HAP-1 (cell line): ENCODE results near the gene SMAD9.

Experiments used
- DNase-seq, 2 experiments: peaks; one replicate each; pipeline ENCODE4 v3.0.0-alpha.2; 2016 to 2020; ENCODE audit warnings: low spot score in 2 of 2
- H3K27me3 ChIP-seq: fragments of 250-450 bp; sonication (Bioruptor Pico); 2 replicates; pipeline ENCODE4 v1.5.1; 2020; ENCODE audit warnings: low read depth, mild to moderate bottlenecking, moderate library complexity
- H3K36me3 ChIP-seq: fragments of 250-450 bp; sonication (Bioruptor Pico); replicated peaks from 2 replicates; pipeline ENCODE4 v1.5.1; 2020; ENCODE audit warnings: mild to moderate bottlenecking
- H3K4me1 ChIP-seq: fragments of 250-450 bp; sonication (Bioruptor Pico); 2 replicates; pipeline ENCODE4 v1.5.1; 2020; ENCODE audit warnings: mild to moderate bottlenecking
- H3K4me3 ChIP-seq: fragments of 250-450 bp; sonication (Bioruptor Pico); 2 replicates; pipeline ENCODE4 v1.5.1; 2020; ENCODE audit warnings: mild to moderate bottlenecking, moderate library complexity
- H3K9me3 ChIP-seq: fragments of 250-450 bp; sonication (Bioruptor Pico); 2 replicates; pipeline ENCODE4 v1.5.1; 2020; ENCODE audit warnings: mild to moderate bottlenecking, moderate library complexity
- in situ Hi-C: fragments of 300-500 bp; cut with MboI; formaldehyde crosslinking; loops from 3 replicates; pipeline ENCODE4 v1.14.3; 2020; ENCODE audit warnings: low sequenced_read_pairs, inconsistent platforms, mixed read lengths

Gene SMAD9

DNA sequence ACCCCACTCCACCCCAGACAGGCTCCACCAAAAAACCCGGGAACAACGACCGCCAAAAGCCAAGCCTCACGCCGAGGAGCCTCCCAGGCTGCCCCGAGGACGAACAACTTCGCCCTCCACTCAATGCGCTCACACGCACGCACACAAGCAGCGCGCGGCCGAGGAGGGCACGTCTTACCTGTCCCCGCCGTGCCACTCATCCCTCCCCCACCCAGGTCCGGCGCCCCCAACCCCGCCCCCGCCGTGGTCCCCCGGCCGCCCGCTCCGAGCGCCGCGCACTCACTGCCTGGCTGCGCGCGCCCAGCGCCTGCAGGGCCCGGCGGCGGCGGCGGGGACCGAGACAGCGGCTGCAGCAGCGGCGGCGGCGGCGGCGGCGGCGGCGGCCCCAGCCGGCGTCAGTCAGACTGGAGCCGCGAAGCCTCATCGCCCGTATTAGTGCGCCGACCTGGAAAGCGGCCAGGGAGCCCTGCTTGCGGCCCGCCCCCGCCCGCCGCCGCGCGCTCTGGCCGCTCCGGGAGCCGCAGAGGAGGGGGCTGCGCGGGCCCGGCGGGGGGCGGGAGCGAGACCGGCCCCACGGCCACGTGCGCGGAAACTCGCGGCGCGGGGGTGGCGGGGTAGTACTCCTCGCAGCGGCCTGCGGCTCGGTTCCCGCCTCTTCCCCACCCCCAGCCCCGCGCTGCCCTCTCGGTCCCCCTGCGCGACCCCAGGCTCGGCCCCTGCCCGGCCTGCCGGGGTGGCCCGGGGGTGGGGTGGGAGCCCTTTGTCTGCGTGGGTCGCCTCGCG lies at the start of gene SMAD9:
Gene SMAD9 (minus strand): TSS at position 406 of the 783 bp plus-strand sequence. CDS start 40,549 bp downstream, outside the sequence.
- peak; percentile 47 to 85 for DNase-seq
- Histone ChIP-seq H3K36me3 (no peaks in the 10 kb centered on the region), H3K4me3 (peak within 1 kb of the TSS; percentile 51), H3K27me3 (no peaks in the 10 kb centered on the region), H3K4me1 (peaks cover 13% of the 10 kb centered on the region), H3K9me3 (no peaks in the 10 kb centered on the region)
- in situ Hi-C loops: no loop called here

- Histone ChIP-seq H3K27me3 (no peaks in the 10 kb centered on the region), H3K4me1 (no peaks in the 10 kb centered on the region), H3K4me3 (no peak overlapping the region), H3K36me3 (peaks cover 41% of the 10 kb centered on the region), H3K9me3 (no peaks in the 10 kb centered on the region)
- in situ Hi-C loops: no loop called here
- no peak for DNase-seq
Measured at GRCh38 chr13:36966404-36966803, 46.4 kb upstream of the SMAD9 start.

GRCh38 chr13:36965767-36966166 lies 45.7 kb upstream of the SMAD9 start:
- no peak for DNase-seq
- H3K9me3 ChIP-seq: no peaks in the 10 kb centered on the region
- H3K27me3 ChIP-seq: no peaks in the 10 kb centered on the region
- H3K4me3 ChIP-seq: no peak overlapping the region
- no peaks in the 10 kb centered on the region for H3K4me1 ChIP-seq
- H3K36me3 ChIP-seq: peaks cover 36% of the 10 kb centered on the region
- in situ Hi-C loops: no loop called here

DNA sequence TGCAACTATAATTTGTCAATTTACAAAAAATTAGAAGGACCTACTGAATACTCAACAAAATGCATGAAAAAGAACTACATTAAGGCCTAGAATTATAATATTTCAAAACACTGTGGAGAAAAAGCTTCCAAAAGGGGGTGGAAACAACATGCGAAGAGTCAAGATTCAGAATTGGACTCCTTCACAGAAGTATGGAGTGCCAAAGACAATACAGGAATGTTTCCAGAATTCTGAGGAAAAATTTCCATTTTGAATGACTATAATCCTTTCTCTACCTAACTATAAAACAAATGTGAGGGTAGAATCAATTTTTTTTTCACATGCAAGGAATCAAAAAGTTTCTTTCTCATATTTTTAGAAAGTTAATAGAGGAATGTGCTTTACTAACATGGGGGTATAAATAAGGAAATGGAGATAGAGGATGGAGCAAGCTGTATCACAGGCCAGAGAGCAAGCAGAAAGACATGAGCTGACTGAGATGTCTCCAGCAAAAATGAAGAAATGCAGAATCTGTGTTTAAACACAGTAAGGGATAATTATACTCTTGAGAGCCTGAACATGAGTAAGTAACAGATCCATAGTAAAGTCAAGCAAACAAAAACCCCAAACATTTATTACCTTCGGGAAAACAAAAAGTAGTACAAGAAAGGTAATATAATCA lies 39.5 kb upstream of the SMAD9 start:
- Histone ChIP-seq H3K4me3 (no peak overlapping the region), H3K9me3 (no peaks in the 10 kb centered on the region), H3K36me3 (peaks cover 22% of the 10 kb centered on the region), H3K27me3 (no peaks in the 10 kb centered on the region), H3K4me1 (no peaks in the 10 kb centered on the region)
- in situ Hi-C loops: no loop called here
- DNase-seq: no peak

DNA sequence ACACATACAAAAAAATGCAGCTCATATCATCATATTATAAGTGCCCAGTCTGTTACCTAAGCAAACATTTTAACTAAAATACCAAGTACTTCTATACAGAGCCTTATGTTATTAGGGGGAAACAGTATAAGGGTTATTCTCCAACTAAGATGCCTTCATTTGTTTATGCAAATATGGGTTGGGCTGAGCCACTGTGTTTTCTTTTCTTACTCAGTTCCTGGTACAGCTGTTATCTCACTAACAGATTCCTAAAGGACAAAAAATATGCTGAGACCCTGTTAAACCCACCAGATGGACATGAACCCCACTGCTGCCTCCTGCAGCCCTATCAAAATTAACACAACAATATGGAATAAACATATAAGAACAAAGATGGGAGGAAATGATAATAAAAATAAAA lies 34.5 kb upstream of the SMAD9 start:
- H3K27me3 ChIP-seq: no peaks in the 10 kb centered on the region
- DNase-seq: no peak
- no peak overlapping the region for H3K4me3 ChIP-seq
- peaks cover 11% of the 10 kb centered on the region for H3K36me3 ChIP-seq
- no peaks in the 10 kb centered on the region for H3K4me1 ChIP-seq
- in situ Hi-C loops: no loop called here
- H3K9me3 ChIP-seq: no peaks in the 10 kb centered on the region

DNA sequence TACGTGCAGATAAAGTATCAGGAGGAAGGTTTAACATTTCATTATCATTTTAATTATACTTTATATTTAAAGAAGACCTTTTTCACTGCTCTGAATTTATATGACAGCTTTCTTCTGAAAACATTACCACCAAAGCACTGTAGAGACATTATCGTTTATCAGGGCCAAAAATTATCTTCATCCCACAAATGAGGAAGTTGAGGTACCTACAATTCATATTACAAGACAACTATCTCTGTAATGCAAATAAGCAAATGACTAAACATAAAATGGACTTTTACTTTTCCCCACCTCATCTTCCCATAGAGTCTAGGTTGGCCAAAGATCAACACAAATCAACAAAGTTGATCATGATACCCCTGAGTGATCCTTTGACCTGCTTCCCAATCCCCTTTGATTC lies 30.9 kb upstream of the SMAD9 start:
- in situ Hi-C loops: no loop called here
- no peaks in the 10 kb centered on the region for H3K27me3 ChIP-seq
- H3K4me1 ChIP-seq: no peaks in the 10 kb centered on the region
- peaks cover 11% of the 10 kb centered on the region for H3K36me3 ChIP-seq
- H3K9me3 ChIP-seq: no peaks in the 10 kb centered on the region
- no peak for DNase-seq
- H3K4me3 ChIP-seq: no peak overlapping the region

- in situ Hi-C loops: no loop called here
- DNase-seq: no peak
- Histone ChIP-seq H3K9me3 (no peaks in the 10 kb centered on the region), H3K36me3 (peaks cover 11% of the 10 kb centered on the region), H3K4me1 (no peaks in the 10 kb centered on the region), H3K27me3 (no peaks in the 10 kb centered on the region), H3K4me3 (no peak overlapping the region)
Measured at GRCh38 chr13:36950330-36950729, 30.3 kb upstream of the SMAD9 start.

GRCh38 chr13:36945078-36945477 lies 25.0 kb upstream of the SMAD9 start:
- Histone ChIP-seq H3K9me3 (no peaks in the 10 kb centered on the region), H3K36me3 (no peaks in the 10 kb centered on the region; the same call in 1 of the 2 replicates), H3K4me1 (no peaks in the 10 kb centered on the region), H3K27me3 (no peaks in the 10 kb centered on the region), H3K4me3 (no peak overlapping the region)
- in situ Hi-C loops: no loop called here
- DNase-seq: no peak

GRCh38 chr13:36925603-36926002 lies 5.6 kb upstream of the SMAD9 start:
- H3K4me3 ChIP-seq: no peak overlapping the region
- in situ Hi-C loops: no loop called here
- DNase-seq: no peak
- no peaks in the 10 kb centered on the region for H3K36me3 ChIP-seq
- H3K4me1 ChIP-seq: no peaks in the 10 kb centered on the region
- no peaks in the 10 kb centered on the region for H3K27me3 ChIP-seq
- H3K9me3 ChIP-seq: no peaks in the 10 kb centered on the region

DNA sequence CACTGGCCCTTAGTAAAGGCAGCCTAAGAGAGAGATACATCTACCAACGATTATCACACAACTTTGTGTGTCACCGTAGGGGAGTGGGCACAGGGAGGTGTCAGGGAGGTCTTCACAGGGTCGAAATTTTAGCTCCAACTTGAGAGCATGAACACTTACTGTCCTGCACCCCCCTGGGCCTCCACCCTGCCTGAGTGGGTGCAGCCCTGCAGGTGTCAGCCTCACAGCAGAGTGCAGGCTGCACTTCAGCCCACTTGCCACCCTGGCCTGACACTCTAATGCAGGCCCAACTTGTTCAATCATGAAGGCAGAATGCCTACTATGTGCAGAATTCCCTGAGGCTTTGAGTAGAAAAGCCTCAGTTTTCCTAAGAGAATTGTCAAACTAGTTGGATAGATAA lies 4.0 kb upstream of the SMAD9 start:
- Histone ChIP-seq H3K4me3 (no peak overlapping the region), H3K27me3 (no peaks in the 10 kb centered on the region), H3K9me3 (no peaks in the 10 kb centered on the region), H3K4me1 (no peaks in the 10 kb centered on the region), H3K36me3 (no peaks in the 10 kb centered on the region)
- no peak for DNase-seq
- in situ Hi-C loops: no loop called here

GRCh38 chr13:36921631-36922301 lies 1.7 kb upstream of the SMAD9 start:
- Histone ChIP-seq H3K36me3 (no peaks in the 10 kb centered on the region), H3K4me1 (peaks cover 13% of the 10 kb centered on the region), H3K27me3 (no peaks in the 10 kb centered on the region), H3K4me3 (no peak overlapping the region), H3K9me3 (no peaks in the 10 kb centered on the region)
- DNase-seq: no peak
- in situ Hi-C loops: no loop called here

DNA sequence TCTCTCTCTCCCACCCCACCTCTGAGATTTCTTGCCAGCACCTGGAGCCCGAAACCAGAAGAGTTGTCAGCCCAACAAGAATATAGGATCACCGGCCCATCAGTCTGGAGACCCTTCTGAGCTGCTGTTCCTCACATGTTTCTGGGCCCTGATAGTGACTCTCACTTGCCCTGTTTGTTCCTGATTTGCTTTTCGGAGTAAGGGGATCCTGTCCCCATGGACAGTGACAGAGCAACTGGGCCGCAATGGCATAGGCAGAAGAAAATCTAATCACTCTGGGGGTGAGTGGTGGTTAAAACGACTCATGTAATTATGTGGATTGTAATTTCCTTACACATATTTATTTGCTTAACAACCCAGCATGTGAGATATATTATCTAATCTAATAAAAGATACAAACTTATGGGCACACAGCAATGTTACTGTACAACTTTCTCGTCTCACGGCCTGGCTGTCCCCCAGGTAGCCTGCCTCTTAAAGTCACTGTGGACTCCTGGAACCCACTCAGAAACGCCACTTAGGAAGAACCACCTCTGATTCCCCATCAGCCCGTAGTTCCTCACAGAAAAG lies 663 bp upstream of the SMAD9 start:
- DNase-seq: no peak
- Histone ChIP-seq H3K27me3 (no peaks in the 10 kb centered on the region), H3K4me3 (peak overlapping the region; percentile 16), H3K9me3 (no peaks in the 10 kb centered on the region), H3K4me1 (peaks cover 13% of the 10 kb centered on the region), H3K36me3 (no peaks in the 10 kb centered on the region)
- in situ Hi-C loops: no loop called here

- H3K36me3 ChIP-seq: no peaks in the 10 kb centered on the region
- in situ Hi-C loops: no loop called here
- H3K4me1 ChIP-seq: peaks cover 13% of the 10 kb centered on the region
- H3K9me3 ChIP-seq: no peaks in the 10 kb centered on the region
- H3K4me3 ChIP-seq: peak overlapping the region; percentile 51
- no peaks in the 10 kb centered on the region for H3K27me3 ChIP-seq
- peak; percentile 63 to 80 for DNase-seq
Measured at GRCh38 chr13:36919171-36919832, 736 bp downstream of the SMAD9 start.
